TTC549 (cell line): Measurements from ENCODE around the gene MXI1.

Experiments
- FAIRE-seq: peaks from 2 replicates; lab custom pipeline; 2012; peaks lifted over from hg19 to GRCh38; lab: Jason Lieb, UNC

MXI1 gene

DNA sequence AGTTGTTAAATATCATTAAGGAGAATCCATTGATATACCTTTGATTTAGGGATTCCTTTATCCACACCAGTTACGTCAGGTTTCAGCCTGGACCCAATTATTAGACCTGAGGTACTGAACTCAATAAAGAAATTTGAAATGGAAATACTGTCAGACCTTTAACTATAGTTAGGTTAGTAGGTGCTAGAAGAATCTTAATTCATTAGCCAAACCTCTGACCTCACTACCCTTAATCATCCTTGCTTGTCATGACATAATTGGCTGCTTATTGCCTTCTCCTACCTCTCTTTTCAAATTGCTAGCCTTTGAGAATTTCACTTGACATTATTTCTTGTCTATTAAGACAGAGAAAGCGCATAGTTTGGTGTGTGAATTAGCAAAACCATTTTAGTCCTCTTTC lies 70.2 kb downstream of the MXI1 start:
- no peak for FAIRE-seq

DNA sequence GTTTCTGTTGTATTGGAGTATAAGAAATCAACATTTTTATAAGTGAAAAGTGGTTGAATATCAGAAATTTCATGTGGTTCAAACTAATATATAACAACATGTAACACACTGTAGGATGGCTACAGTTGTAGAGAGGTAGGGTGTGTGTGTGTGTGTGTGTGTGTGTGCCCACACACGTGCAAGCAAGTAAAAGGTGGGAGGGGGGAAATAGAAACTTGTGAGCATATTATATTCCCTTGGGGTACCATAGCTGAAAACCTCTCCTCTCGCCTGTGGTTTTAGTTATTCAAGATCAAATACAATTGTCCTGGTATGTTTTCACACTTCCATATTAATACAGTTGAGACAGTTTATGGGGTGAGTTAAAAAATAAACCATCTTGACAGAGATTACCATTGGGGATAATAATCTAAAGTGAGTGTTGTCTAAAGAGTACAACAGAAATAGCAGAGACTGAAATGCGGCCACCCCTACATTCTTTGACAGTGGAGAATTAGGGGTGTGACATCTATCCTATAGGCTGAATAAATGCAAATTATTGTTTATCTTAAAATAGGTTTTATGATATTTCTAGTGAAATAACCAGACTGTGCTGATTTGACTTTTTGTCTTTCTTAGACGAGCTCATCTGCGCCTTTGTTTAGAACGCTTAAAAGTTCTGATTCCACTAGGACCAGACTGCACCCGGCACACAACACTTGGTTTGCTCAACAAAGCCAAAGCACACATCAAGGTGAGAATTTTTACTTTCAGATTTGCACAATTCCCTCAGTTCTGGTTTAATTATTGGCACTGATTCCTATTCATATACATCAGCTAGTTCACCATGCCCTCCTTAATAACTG lies 71.4 kb downstream of the MXI1 start:
- no peak for FAIRE-seq

DNA sequence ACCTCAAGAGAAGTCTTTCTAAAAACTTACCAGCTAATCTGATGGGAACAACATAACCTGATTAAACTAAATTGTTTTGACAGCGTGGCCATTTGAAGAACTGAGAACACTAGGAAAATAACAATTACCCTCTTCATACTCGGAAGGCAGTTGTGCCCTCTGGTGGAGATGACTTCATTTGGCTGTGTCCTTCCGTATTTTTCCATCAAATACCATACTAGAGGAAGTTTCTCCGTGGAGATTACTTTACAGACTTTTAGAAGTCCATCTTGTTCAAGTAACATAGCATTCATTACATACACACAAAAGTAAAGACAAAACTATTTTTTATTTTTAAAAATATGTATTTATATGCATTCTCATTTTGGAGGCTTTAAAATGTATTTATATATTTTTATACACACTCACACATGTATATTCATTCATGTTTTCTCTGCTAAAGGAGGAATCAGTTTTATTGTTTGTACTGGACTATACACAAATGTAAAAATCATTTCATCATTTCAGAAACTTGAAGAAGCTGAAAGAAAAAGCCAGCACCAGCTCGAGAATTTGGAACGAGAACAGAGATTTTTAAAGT lies 72.1 kb downstream of the MXI1 start:
- FAIRE-seq = peak; percentile 96

DNA sequence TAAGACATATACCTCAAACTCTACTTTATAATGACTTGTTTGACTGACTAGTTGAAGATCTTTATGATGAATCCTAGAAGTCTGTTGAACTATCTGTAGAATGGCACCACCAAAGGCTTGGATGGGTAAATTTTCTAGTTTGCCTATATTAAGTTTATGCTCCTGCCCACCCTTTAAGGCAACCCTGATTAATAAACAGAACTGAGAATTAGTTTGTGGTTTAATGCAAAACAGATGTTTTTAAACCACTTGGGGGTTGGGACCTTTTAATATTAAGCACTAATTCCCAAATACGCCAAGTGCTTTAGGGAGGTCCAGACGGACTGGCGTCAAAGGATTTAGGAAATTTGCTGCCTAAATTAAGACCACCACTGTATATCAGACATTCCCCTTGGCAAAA lies 76.9 kb downstream of the MXI1 start:
- FAIRE-seq = no peak

GRCh38 chr10:110285501-110285900 lies 78.1 kb downstream of the MXI1 start:
- no peak for FAIRE-seq

DNA sequence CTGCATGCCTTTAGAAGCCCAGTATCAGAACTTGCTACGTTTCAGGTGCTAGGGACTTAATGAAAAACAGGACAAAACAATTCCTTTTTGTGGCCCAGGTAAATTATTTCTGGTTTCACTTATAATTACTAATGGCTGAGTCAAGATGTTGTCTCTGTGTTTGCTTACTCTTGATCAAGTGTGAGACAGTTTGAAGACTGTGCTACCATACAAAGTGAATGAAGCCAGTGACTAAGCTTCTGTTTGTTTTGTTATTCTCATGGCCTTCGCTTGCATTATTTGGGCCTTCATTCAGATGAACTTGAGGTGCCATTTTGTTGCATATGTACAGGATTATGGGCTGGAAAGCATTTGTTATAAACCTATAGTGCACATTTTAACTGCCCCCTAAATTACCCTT lies 79.4 kb downstream of the MXI1 start:
- FAIRE-seq = no peak

- no peak for FAIRE-seq
Measured at GRCh38 chr10:110296966-110297365, 89.6 kb downstream of the MXI1 start.

DNA sequence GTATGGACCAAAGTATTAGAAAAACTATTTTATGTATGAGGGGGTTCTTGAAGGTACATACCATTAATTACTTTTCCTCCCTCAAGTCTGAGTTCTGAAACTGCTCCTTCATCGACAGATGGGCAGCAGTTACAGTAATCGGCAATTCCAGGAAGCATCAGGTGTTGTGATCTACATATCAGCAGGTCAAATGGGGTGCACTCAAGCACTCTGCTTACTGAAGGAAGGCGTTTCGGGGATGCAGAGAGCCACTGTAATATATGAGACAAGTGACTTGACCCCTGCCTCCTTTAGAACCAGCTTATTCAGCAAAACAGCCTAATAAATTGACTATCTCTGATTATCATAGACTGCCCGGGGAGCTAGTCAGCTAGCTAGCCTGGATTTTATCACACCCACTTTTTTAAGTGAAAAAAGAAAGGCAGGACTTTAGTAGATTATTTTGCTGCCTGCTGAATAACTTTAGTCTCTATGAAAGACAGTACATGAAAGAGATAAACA lies 93.1 kb downstream of the MXI1 start:
- no peak for FAIRE-seq

DNA sequence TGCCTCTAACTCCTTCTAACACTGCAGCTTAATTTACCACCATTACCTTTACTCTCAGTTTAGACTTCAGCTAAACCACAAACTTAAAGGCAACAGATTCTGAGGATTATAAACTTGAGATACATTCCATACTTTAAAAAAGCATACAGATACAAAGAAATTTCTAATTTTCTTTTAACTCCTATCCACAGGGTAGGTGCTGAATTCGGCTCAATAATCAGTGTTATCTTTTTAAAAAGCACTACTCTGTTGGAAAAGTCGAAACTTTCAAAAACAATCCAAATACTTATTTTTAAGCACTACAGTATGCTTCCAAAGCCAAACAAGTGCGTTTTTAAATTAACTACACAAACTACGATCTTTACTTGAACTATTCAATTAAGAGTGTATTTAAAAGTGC lies 96.3 kb downstream of the MXI1 start:
- no peak for FAIRE-seq

DNA sequence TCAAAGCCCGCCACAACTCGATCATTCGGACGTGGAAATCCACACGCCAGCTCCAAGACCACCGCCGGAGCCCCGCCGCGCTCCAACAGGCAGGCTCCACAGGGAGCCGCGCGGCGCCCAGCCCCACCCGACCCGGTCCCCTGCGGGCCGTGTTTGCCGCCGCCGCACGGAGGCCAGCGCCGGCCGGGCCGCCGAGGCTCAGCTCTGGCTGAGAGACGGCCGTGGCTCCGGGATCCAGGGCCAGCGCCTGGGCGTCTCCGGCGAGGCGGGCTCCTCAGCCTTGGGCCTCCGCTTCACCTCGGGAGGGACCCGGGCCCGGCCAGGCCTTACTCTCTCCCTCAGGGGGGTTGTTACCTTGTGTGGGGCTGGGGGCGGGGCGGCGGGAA lies 97.0 kb downstream of the MXI1 start:
- FAIRE-seq = no peak

DNA sequence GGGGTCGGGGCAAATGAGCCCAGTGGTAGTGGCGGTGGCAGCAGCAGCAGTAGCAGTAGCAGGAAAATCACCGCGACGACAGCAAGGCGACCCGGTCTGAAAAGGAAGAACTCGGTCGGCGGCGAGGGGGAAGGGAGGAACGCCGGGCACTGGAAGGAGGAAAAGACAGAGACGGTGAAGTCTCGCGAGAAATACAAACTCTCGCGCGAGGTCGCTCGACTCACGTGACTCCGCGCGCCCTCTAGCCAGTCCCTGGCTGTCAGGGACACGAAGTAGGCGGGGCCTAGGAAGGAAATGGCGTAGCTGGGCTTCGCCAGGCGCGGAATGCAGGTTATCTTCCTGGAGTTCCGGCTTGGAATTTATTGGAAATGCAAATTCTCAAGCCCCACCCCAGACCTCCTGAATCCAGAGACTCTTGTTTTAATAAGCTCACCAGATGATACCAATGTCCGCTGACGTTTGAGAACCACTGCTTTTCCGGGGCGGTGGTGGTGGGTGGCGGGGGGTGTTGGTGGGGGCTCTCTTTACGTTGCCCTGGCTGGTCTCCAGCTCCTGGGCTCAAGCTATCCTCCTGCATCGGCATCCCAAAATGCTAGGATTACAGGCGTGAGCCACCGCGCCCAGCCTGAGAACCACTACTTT lies 97.5 kb downstream of the MXI1 start, which contains the start of gene SMNDC1:
SMNDC1 (minus strand) TSS at position 141 of the 642 bp plus-strand sequence. CDS start 1,333 bp downstream, outside the sequence.
- FAIRE-seq = peak; percentile 97

DNA sequence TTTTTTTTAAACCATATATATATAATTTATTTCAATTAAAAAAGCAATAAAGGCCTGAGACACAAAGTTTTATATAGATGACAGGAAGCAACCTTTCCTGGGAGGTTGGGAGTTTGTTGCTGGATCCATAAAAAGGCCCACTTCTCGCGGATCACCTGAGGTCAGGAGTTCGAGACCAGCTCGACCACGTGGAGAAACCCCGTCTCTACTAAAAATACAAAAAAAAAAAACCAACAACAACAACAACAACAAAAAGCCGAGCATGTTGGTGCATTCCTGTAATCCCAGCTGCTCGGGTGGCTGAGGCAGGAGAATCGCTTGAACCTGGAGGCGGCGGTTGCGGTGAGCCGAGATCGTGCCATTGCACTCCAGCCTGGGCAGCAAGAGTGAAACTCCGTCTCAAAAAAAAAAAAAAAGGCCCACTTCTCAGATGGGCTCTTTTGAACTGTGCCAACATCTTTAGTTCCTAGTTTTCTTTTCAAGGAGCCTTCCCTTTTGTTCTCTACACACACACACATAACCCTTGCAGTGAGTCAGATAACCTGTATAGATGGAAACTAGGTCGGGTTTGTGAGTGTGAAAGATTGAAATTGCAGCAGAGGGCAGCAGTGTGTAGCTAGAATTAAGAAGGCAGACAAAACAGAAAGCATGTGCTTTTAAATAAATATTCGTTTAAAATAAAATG lies 98.5 kb downstream of the MXI1 start:
- peak; percentile 88 for FAIRE-seq

GRCh38 chr10:110306452-110306768 lies 99.0 kb downstream of the MXI1 start:
- no peak for FAIRE-seq

- FAIRE-seq = no peak
Measured at GRCh38 chr10:110307805-110308204, 100.4 kb downstream of the MXI1 start.

DNA sequence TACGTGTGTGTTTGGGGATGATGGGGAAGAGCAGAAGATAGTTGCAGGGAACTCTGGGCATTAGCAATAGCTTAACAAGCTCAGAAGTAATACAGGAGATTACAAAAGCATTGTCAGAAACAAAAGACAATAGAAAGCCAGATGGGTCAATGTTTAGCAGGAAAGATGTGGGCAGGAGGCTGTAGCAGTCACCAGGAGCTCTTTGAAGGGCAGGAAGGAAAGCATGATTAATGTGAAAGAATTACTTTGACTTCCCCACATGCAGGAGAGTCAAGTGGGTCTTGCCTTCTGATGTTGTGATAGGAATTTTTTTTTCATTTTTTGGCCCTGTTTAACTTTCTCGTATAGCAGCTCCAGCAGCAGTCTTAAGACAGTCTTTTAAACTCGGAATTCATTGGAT lies 103.3 kb downstream of the MXI1 start:
- FAIRE-seq = no peak

- FAIRE-seq = peak; percentile 78
Measured at GRCh38 chr10:110311357-110311949, 104.0 kb downstream of the MXI1 start.

DNA sequence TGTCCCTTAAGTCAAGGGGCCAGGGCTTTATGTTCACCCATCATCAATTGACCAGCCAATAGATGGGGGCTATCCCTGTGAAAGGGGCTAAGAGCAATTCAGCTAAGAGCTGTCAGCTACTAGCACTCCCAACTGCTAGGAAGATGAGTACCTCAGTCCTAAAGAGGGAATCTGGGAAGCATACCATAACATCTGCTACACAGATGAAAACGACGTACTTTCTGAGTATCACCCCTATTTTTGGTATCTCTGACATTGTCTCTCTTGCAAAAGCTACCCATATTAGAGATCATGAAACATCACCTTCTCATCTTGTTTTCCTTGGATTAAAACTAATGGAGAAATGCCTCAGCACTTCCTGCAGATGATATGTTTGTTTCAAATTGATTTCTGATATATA lies 104.8 kb downstream of the MXI1 start:
- no peak for FAIRE-seq

DNA sequence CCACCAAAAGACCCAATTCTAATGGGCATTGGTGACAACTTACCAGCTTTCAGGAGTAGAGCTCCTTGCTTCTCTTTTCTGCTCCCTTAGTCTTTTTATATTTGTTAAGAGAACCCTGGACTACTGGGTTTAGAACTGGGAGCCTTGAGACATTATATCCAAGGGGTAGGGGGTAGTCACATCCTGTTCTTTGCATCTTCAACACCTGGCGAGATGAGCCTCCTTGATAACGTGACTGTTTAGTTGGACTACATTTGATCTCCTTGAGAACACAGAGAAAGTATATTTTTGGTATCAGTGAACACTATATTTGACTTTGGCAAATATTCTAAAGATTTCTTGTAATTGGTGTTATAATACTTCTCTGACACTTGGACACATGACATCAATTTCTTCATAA lies 106.3 kb downstream of the MXI1 start:
- FAIRE-seq = peak; percentile 29

DNA sequence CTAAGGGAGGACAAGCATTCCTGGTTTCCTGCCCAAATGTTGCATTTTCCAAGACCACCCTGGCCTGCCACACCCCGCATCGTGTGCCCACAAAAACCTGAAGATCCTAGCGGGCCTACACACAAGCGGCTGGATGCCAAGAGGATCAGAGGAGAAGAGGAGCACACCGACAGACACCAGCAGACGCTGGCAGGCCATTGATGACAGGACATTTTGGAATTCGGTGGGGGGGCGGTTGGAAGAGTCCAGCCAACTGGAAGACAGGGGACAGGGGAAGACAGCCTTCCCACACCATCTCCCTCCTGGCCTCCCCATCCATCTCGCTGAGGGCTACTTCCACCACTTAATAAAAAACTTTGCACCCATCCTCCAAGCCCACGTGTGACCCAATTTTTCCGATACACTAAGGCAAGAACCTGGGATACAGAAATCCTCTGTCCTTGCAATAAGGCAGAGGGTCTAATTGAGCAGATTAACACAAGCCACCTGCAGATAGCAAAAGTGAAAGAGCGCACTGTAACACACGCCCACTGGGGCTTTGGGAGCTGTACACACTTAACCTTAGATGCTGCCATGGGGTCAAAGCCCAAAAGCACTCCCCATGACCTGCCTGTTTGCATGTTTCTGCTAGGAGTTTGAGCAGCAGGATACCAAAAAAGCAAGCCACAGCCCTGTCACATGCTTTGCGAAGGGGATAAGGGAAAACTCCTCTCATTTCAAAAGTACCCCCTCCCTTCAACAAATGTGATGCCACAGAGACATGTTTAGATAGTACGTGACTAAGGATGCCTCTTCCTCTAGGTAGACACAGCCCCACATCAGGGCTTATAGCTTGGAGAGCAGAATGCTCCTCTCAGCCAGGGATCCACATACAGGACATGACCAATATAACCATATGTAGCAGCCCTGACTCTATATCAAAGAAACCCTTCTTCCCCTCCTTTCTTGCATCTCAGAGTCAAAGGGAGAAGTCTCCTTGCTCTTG lies 110.8 kb downstream of the MXI1 start:
- no peak for FAIRE-seq

GRCh38 chr10:110321869-110322620 lies 114.6 kb downstream of the MXI1 start:
- no peak for FAIRE-seq
